Measurements from ENCODE around the gene STC2. TPM values are rescaled to one million over a fixed set of nuclear protein-coding genes. Genes with fewer than 3 reads are reported as not detected.

STC2 gene
- polyA plus RNA-seq, 2 of the 4 experiments (the other 2 are of a cell fraction) = 45.2 to 46.1 TPM

DNA sequence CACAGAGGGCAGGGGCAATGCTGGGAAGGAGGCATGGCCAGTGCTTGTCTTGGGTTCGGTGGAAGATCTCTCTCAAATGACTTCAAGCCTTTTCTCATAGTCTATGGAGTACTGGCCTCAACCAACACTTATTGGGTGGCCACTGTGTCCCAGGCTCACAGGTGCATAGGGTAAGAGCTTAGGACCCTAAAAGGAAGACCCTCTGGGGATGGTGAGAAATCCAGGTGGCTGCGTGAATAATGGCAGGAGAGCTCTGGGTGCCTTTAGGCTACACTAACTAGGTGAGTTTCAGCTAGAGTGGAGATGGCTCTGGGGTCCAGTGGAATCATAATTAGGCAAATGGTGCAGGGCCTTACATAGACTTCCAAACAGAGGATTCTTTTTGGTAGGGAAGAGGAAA, 9.9 kb downstream of the STC2 start:
- POLR2A ChIA-PET = interaction anchor here (0.8 kb wide), 1 partner anchor 10 kb away, joined by 3 read pairs; the partner anchor contains the start of gene STC2
- no peak for DNase-seq (ENCODE audit: low read depth in 1 of 2, low spot score in 1 of 2)
- CTCF ChIA-PET = interaction anchor here (0.8 to 5.5 kb wide), 3 partner anchors 11 to 254 kb away, joined by 6 to 35 read pairs (median 22); partner anchors contain the start of gene STC2
- H3K4me1 ChIP-seq = no peaks in the 10 kb centered on the region
- no peak for FAIRE-seq
- 89% methylated on average over 2 of the region's 2 CpGs for WGBS (ENCODE audit: missing lambda C conversion rate)
- ATAC-seq = no peak
- no peak overlapping the region for H3K4me2 ChIP-seq
- no peak for TF ChIP-seq JUN (IDR thresholded peaks at IDR 0.05)
- TF ChIP-seq, protein P1, sequence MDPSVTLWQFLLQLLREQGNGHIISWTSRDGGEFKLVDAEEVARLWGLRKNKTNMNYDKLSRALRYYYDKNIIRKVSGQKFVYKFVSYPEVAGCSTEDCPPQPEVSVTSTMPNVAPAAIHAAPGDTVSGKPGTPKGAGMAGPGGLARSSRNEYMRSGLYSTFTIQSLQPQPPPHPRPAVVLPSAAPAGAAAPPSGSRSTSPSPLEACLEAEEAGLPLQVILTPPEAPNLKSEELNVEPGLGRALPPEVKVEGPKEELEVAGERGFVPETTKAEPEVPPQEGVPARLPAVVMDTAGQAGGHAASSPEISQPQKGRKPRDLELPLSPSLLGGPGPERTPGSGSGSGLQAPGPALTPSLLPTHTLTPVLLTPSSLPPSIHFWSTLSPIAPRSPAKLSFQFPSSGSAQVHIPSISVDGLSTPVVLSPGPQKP (IDR thresholded peaks at IDR 0.05; ENCODE audit: low read depth, low read length) = no peak
- TF ChIP-seq, protein P2, sequence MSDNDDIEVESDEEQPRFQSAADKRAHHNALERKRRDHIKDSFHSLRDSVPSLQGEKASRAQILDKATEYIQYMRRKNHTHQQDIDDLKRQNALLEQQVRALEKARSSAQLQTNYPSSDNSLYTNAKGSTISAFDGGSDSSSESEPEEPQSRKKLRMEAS (IDR thresholded peaks at IDR 0.05) = no peak
- TF ChIP-seq CBX2 (IDR thresholded peaks at IDR 0.05; ENCODE audit: borderline replicate concordance, low read depth) = no peak
- no peak for TF ChIP-seq SMC3 (IDR thresholded peaks at IDR 0.05)
- no peak for TF ChIP-seq RARB (CRISPR knock-in tag; IDR thresholded peaks at IDR 0.05)
- TF ChIP-seq SREBF2 (IDR thresholded peaks at IDR 0.05) = no peak
- no peak for TF ChIP-seq CEBPB (IDR thresholded peaks at IDR 0.05)
- no peak for TF ChIP-seq GATA3 (IDR thresholded peaks at IDR 0.05; ENCODE audit: borderline replicate concordance)
- TF ChIP-seq EHF (CRISPR knock-in tag; IDR thresholded peaks at IDR 0.05) = no peak
- TF ChIP-seq NR3C1 (IDR thresholded peaks at IDR 0.05) = no peak
- no peak for TF ChIP-seq NPAS2 (CRISPR knock-in tag; IDR thresholded peaks at IDR 0.05; ENCODE audit: borderline replicate concordance)
- no peak for TF ChIP-seq HOXB5 (CRISPR knock-in tag; IDR thresholded peaks at IDR 0.05)
- no peak for TF ChIP-seq RAD21 (conservative IDR thresholded peaks at IDR 0.05 in 1 of 2, IDR thresholded peaks at IDR 0.05 in 1 of 2)
- TF ChIP-seq MAFK (IDR thresholded peaks at IDR 0.05; ENCODE audit: partially characterized antibody) = no peak
- no peak for TF ChIP-seq HOXB13 (CRISPR knock-in tag; IDR thresholded peaks at IDR 0.05; ENCODE audit: low read depth)
- no peak for TF ChIP-seq TP53 (CRISPR knock-in tag; IDR thresholded peaks at IDR 0.05)
- no peak for TF ChIP-seq TFCP2L1 (CRISPR knock-in tag; IDR thresholded peaks at IDR 0.05)
- no peak overlapping the region for H3K27ac ChIP-seq
- no peak overlapping the region for H3K4me3 ChIP-seq
- no peaks in the 10 kb centered on the region for H3K9me3 ChIP-seq

DNA sequence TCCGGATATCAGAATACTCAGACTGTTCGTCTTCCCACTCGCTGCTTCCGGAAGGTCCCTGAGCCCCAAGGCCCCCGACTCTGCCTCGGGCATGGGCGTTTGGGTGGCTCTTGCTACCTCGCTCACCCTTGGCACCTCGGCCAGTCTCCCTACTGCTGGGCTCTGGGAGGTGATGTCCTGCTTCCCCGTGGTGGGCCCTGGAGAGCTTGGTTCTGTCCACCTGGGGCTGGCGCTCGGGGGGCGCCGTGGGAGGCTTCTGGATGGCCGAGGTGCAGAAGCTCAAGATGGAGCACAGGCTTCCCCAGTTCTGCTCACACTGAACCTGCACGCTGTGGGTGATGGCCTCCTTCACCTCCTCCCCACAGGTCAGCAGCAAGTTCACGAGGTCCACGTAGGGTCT, 10.4 kb downstream of the STC2 start:
- H3K9me3 ChIP-seq = no peaks in the 10 kb centered on the region
- H3K4me2 ChIP-seq = no peak overlapping the region
- 92% methylated on average over 14 of the region's 18 CpGs for WGBS (ENCODE audit: missing lambda C conversion rate)
- H3K27ac ChIP-seq = no peak overlapping the region
- no peaks in the 10 kb centered on the region for H3K4me1 ChIP-seq
- DNase-seq (ENCODE audit: low read depth in 1 of 2, low spot score in 1 of 2) = no peak
- TF ChIP-seq NPAS2 (CRISPR knock-in tag; IDR thresholded peaks at IDR 0.05; ENCODE audit: borderline replicate concordance) (no peak), POLR2AphosphoS2 (conservative IDR thresholded peaks at IDR 0.05; ENCODE audit: low read length) (no peak), ZSCAN20 (CRISPR knock-in tag; IDR thresholded peaks at IDR 0.05) (no peak), HOXB13 (CRISPR knock-in tag; IDR thresholded peaks at IDR 0.05; ENCODE audit: low read depth) (no peak), CEBPB (IDR thresholded peaks at IDR 0.05) (no peak), KDM5A (IDR thresholded peaks at IDR 0.05) (no peak), RNF2 (IDR thresholded peaks at IDR 0.05; ENCODE audit: borderline replicate concordance, low read depth) (no peak), SMC3 (IDR thresholded peaks at IDR 0.05) (no peak)
- TF ChIP-seq, protein P3, sequence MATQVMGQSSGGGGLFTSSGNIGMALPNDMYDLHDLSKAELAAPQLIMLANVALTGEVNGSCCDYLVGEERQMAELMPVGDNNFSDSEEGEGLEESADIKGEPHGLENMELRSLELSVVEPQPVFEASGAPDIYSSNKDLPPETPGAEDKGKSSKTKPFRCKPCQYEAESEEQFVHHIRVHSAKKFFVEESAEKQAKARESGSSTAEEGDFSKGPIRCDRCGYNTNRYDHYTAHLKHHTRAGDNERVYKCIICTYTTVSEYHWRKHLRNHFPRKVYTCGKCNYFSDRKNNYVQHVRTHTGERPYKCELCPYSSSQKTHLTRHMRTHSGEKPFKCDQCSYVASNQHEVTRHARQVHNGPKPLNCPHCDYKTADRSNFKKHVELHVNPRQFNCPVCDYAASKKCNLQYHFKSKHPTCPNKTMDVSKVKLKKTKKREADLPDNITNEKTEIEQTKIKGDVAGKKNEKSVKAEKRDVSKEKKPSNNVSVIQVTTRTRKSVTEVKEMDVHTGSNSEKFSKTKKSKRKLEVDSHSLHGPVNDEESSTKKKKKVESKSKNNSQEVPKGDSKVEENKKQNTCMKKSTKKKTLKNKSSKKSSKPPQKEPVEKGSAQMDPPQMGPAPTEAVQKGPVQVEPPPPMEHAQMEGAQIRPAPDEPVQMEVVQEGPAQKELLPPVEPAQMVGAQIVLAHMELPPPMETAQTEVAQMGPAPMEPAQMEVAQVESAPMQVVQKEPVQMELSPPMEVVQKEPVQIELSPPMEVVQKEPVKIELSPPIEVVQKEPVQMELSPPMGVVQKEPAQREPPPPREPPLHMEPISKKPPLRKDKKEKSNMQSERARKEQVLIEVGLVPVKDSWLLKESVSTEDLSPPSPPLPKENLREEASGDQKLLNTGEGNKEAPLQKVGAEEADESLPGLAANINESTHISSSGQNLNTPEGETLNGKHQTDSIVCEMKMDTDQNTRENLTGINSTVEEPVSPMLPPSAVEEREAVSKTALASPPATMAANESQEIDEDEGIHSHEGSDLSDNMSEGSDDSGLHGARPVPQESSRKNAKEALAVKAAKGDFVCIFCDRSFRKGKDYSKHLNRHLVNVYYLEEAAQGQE (IDR thresholded peaks at IDR 0.05) = no peak
- TF ChIP-seq, protein P4, sequence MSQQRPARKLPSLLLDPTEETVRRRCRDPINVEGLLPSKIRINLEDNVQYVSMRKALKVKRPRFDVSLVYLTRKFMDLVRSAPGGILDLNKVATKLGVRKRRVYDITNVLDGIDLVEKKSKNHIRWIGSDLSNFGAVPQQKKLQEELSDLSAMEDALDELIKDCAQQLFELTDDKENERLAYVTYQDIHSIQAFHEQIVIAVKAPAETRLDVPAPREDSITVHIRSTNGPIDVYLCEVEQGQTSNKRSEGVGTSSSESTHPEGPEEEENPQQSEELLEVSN (IDR thresholded peaks at IDR 0.05; ENCODE audit: borderline replicate concordance, low read depth) = no peak
- TF ChIP-seq, protein P5, sequence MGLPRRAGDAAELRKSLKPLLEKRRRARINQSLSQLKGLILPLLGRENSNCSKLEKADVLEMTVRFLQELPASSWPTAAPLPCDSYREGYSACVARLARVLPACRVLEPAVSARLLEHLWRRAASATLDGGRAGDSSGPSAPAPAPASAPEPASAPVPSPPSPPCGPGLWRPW (IDR thresholded peaks at IDR 0.05) = no peak
- TF ChIP-seq, protein P6, sequence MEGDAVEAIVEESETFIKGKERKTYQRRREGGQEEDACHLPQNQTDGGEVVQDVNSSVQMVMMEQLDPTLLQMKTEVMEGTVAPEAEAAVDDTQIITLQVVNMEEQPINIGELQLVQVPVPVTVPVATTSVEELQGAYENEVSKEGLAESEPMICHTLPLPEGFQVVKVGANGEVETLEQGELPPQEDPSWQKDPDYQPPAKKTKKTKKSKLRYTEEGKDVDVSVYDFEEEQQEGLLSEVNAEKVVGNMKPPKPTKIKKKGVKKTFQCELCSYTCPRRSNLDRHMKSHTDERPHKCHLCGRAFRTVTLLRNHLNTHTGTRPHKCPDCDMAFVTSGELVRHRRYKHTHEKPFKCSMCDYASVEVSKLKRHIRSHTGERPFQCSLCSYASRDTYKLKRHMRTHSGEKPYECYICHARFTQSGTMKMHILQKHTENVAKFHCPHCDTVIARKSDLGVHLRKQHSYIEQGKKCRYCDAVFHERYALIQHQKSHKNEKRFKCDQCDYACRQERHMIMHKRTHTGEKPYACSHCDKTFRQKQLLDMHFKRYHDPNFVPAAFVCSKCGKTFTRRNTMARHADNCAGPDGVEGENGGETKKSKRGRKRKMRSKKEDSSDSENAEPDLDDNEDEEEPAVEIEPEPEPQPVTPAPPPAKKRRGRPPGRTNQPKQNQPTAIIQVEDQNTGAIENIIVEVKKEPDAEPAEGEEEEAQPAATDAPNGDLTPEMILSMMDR (IDR thresholded peaks at IDR 0.05) = no peak
- H3K4me3 ChIP-seq = no peak overlapping the region
- FAIRE-seq = no peak
- ATAC-seq = no peak
- CTCF ChIA-PET = interaction anchor here (4.4 to 5.5 kb wide), 2 partner anchors 11 to 24 kb away, joined by 22 to 35 read pairs; partner anchors contain the start of gene STC2
- POLR2A ChIA-PET = no interaction called here

All from A549 (cell line).